ENCODE measurements around the gene TANGO6. TPM values are rescaled to one million over a fixed set of nuclear protein-coding genes. Genes with fewer than 3 reads are reported as not detected.
"Not testable (repeated sequence)": the region's sequence is repeated elsewhere in the genome, so short reads cannot be mapped to it uniquely, and the experiment has no call there.

The TANGO6 gene
- polyA plus RNA-seq, 2 of the 4 experiments (the other 2 are of a cell fraction), result 8.1 to 19.5 TPM

DNA sequence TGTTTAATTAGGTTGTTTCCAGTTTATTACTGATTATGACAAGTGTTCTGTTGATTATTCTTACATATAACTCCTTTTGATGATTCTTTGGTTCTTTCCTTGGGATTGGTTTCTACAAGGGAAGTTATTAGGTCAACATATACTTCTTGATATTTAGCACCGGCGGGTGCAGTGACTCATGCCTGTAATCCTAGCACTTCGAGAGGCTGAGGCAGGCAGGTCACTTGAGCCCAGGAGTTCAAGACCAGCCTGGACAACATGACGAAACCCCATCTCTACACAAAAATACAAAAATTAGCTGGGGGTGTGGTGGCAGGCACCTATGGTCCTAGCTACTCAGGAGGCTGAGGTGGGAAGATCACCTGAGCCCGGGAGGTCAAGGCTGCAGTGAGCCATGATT is 141.9 kb downstream of the TANGO6 start (continued):
- TF ChIP-seq, protein P1, sequence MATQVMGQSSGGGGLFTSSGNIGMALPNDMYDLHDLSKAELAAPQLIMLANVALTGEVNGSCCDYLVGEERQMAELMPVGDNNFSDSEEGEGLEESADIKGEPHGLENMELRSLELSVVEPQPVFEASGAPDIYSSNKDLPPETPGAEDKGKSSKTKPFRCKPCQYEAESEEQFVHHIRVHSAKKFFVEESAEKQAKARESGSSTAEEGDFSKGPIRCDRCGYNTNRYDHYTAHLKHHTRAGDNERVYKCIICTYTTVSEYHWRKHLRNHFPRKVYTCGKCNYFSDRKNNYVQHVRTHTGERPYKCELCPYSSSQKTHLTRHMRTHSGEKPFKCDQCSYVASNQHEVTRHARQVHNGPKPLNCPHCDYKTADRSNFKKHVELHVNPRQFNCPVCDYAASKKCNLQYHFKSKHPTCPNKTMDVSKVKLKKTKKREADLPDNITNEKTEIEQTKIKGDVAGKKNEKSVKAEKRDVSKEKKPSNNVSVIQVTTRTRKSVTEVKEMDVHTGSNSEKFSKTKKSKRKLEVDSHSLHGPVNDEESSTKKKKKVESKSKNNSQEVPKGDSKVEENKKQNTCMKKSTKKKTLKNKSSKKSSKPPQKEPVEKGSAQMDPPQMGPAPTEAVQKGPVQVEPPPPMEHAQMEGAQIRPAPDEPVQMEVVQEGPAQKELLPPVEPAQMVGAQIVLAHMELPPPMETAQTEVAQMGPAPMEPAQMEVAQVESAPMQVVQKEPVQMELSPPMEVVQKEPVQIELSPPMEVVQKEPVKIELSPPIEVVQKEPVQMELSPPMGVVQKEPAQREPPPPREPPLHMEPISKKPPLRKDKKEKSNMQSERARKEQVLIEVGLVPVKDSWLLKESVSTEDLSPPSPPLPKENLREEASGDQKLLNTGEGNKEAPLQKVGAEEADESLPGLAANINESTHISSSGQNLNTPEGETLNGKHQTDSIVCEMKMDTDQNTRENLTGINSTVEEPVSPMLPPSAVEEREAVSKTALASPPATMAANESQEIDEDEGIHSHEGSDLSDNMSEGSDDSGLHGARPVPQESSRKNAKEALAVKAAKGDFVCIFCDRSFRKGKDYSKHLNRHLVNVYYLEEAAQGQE (IDR thresholded peaks at IDR 0.05), result no peak
- TF ChIP-seq FOXS1 (CRISPR knock-in tag; IDR thresholded peaks at IDR 0.05), result no peak

DNA sequence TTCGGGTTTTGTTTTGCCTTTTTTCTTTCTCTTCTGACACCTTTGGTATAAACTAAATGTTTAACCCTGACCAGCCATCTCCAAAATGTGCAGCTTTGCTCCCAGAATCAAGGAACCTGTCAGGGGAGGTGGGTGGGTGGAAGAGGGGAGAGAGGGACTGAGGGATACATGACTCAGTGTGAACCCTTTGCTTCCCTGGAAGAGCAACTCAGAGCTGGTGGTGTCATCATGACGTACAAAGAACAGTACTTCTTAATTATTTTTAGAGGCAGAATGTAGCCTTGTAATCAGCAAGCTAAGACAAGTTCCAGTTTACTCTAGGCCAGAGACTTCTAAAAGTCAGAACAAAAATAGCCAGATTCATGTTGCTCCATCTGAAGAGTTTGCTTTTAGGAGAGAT is 142.5 kb downstream of the TANGO6 start:
- FAIRE-seq (no peak), DNase-seq (ENCODE audit: low read depth in 1 of 2, low spot score in 1 of 2) (peak in 1 of 2 experiments; percentile 28), ATAC-seq (peak in 1 of 2 experiments; percentile 36; a peak in 2 of 6 replicates)
- WGBS (ENCODE audit: missing lambda C conversion rate), result 67% methylated on average over 2 of the region's 2 CpGs
- H3K4me1 ChIP-seq, result peaks cover 26% of the 10 kb centered on the region
- no peak for TF ChIP-seq RARB (CRISPR knock-in tag; IDR thresholded peaks at IDR 0.05)
- TF ChIP-seq ZFP36 (IDR thresholded peaks at IDR 0.05; ENCODE audit: borderline replicate concordance, partially characterized antibody), result no peak
- TF ChIP-seq, protein P2, sequence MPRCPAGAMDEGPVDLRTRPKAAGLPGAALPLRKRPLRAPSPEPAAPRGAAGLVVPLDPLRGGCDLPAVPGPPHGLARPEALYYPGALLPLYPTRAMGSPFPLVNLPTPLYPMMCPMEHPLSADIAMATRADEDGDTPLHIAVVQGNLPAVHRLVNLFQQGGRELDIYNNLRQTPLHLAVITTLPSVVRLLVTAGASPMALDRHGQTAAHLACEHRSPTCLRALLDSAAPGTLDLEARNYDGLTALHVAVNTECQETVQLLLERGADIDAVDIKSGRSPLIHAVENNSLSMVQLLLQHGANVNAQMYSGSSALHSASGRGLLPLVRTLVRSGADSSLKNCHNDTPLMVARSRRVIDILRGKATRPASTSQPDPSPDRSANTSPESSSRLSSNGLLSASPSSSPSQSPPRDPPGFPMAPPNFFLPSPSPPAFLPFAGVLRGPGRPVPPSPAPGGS (IDR thresholded peaks at IDR 0.05), result no peak
- TF ChIP-seq RCOR1 (IDR thresholded peaks at IDR 0.05; ENCODE audit: low read depth, low read length), result no peak
- TF ChIP-seq RNF2 (IDR thresholded peaks at IDR 0.05; ENCODE audit: borderline replicate concordance, low read depth), result no peak
- TF ChIP-seq MAFK (IDR thresholded peaks at IDR 0.05; ENCODE audit: partially characterized antibody), result no peak
- H3K27ac ChIP-seq, result peak overlapping the region; percentile 11 to 66; a peak in 4 of 6 replicates
- no peaks in the 10 kb centered on the region for H3K9me3 ChIP-seq
- no peak overlapping the region for H3K4me3 ChIP-seq
- H3K4me2 ChIP-seq, result 0 out of 3 replicates have a peak overlapping the region, but pooled peaks have one; percentile 6
- ChIA-PET POLR2A (no interaction called here), CTCF (interaction anchor here (0.9 to 3.1 kb wide), 6 partner anchors 9 to 138 kb away, joined by 3 to 13 read pairs (median 4); no protein-coding TSS in a partner anchor)

DNA sequence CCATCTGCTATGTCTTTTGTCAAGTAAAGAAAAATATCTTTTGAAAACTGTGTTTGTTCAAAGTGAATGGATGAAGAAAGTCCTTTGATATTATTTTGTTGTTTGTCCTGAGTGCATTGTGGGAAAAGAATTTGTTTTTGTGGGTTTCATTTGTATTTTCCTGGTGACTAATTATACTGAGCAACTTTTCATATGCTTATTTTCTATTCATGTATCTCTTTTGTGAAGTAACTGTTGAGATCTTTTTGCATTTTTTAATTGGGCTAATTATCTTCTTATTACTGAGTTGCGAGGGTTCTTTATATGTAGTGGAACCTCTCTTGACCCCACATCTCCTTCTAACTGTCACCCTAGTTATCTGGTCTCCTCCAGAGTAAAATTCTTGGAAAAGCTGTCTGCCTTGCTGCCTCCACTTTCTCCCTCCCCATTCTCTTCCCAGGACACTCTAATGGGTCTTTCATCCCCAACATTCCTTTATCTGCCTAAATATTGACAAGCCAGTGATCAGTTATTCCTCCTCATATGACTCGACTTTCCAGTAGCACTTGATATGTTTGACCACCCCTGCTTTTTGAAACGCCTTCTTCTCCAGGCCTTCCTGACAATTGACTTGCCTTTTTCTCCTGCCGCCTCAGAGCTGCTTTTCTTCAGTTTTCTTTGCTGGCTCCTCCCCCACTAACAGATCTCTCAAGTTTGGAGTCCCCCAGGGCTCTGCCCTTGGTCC is 144.6 kb downstream of the TANGO6 start:
- H3K9me3 ChIP-seq, result no peaks in the 10 kb centered on the region
- no peak for TF ChIP-seq ZC3H11A (IDR thresholded peaks at IDR 0.05)
- TF ChIP-seq JUN (IDR thresholded peaks at IDR 0.05), result no peak
- no peak for TF ChIP-seq TP53 (CRISPR knock-in tag; IDR thresholded peaks at IDR 0.05)
- ChIA-PET POLR2A (interaction anchor here (0.7 kb wide), 1 partner anchor 70 kb away, joined by 3 read pairs; no protein-coding TSS in a partner anchor), CTCF (interaction anchor here (0.7 to 1.2 kb wide), 2 partner anchors 80 to 136 kb away, joined by 3 to 5 read pairs; no protein-coding TSS in a partner anchor)
- DNase-seq (ENCODE audit: low read depth in 1 of 2, low spot score in 1 of 2), result no peak
- FAIRE-seq, result no peak
- H3K4me1 ChIP-seq, result peaks cover 42% of the 10 kb centered on the region
- H3K27ac ChIP-seq, result peak overlapping the region; percentile 10 to 58; a peak in 3 of 6 replicates
- WGBS (ENCODE audit: missing lambda C conversion rate), result 69% methylated on average over 4 of the region's 4 CpGs
- no peak overlapping the region for H3K4me2 ChIP-seq
- H3K4me3 ChIP-seq, result no peak overlapping the region
- ATAC-seq, result no peak

DNA sequence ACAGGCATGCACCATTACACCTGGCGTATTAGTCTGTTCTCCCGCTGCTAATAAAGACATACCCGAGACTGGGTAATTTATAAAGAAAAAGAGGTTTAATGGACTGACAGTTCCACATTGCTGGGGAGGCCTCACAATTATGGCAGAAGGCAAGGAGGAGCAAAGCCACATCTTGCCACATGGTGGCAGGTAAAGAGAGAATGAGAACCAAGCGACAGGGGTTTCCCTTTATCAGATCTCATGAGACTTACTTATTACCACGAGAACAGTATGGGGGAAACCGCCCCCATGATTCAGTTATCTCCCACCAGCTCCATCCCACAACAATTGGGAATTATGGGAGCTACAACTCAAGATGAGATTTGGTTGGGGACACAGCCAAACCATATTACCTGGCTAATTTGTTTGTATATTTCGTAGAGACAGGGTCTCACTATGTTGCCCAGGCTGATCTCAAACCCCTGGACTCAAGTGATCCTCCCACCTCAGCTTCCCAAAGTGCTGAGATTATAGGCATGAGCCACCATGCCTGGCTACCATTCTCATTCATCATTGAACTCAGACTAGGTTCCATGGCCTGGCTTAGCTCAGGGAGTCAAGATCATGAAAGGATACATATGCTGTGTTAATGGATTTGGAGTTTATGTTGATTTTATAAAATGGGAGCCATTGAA is 147.0 kb downstream of the TANGO6 start:
- POLR2A ChIA-PET, H3K9me3 ChIP-seq, H3K4me3 ChIP-seq, FAIRE-seq, ATAC-seq, H3K4me2 ChIP-seq: not testable (repeated sequence)
- TF ChIP-seq, protein P3, sequence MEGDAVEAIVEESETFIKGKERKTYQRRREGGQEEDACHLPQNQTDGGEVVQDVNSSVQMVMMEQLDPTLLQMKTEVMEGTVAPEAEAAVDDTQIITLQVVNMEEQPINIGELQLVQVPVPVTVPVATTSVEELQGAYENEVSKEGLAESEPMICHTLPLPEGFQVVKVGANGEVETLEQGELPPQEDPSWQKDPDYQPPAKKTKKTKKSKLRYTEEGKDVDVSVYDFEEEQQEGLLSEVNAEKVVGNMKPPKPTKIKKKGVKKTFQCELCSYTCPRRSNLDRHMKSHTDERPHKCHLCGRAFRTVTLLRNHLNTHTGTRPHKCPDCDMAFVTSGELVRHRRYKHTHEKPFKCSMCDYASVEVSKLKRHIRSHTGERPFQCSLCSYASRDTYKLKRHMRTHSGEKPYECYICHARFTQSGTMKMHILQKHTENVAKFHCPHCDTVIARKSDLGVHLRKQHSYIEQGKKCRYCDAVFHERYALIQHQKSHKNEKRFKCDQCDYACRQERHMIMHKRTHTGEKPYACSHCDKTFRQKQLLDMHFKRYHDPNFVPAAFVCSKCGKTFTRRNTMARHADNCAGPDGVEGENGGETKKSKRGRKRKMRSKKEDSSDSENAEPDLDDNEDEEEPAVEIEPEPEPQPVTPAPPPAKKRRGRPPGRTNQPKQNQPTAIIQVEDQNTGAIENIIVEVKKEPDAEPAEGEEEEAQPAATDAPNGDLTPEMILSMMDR (IDR thresholded peaks at IDR 0.05), result peak; percentile 17; the same call in 2 of the 3 replicates
- 0 out of 3 replicates have a peak, but pooled peaks have one; percentile 17 for TF ChIP-seq SMC3 (IDR thresholded peaks at IDR 0.05)
- TF ChIP-seq RAD21 (conservative IDR thresholded peaks at IDR 0.05 in 1 of 2, IDR thresholded peaks at IDR 0.05 in 1 of 2), result peak in 1 of 2 experiments; percentile 41; a peak in 3 of 5 replicates
- 85% methylated on average over 7 of the region's 7 CpGs for WGBS (ENCODE audit: missing lambda C conversion rate)
- H3K27ac ChIP-seq, result peak overlapping the region; percentile 3 to 92; a peak in 4 of 6 replicates
- H3K4me1 ChIP-seq, result peaks cover 62% of the 10 kb centered on the region
- CTCF ChIA-PET, result interaction anchor here (0.9 to 2.6 kb wide), 7 partner anchors 11 to 134 kb away, joined by 3 to 10 read pairs (median 3); partner anchors contain the start of gene HAS3
- peak in 1 of 2 experiments; percentile 40 for DNase-seq (ENCODE audit: low read depth in 1 of 2, low spot score in 1 of 2)
